Measurements from ENCODE around the gene SPHK1. TPM values are rescaled to one million over a fixed set of nuclear protein-coding genes. Genes with fewer than 3 reads are reported as not detected.

Gene SPHK1
- total RNA-seq, 1 donor from 2014 or later, result 8.5 TPM

- intact Hi-C loops (cut with DNase I), result no loop called here
- ATAC-seq, result peak; percentile 68
- H3K4me3 ChIP-seq, result peak overlapping the region; percentile 68
- no peak overlapping the region for H3K27ac ChIP-seq
- DNase-seq, result peak; percentile 90
- peak; percentile 86 for TF ChIP-seq CTCF (IDR thresholded peaks at IDR 0.05)
- H3K27me3 ChIP-seq, result no peaks in the 10 kb centered on the region
- H3K4me1 ChIP-seq, result peaks cover 33% of the 10 kb centered on the region
- H3K9me3 ChIP-seq, result no peaks in the 10 kb centered on the region
- H3K36me3 ChIP-seq, result peaks cover 6% of the 10 kb centered on the region
These were observed 1.7 kb downstream of the SPHK1 start for GRCh38 chr17:76385892-76386786.

- ATAC-seq (no peak), DNase-seq (no peak)
- H3K9me3 ChIP-seq, result no peaks in the 10 kb centered on the region
- peaks cover 32% of the 10 kb centered on the region for H3K4me1 ChIP-seq
- H3K36me3 ChIP-seq, result peaks cover 12% of the 10 kb centered on the region
- intact Hi-C loops (cut with DNase I), result no loop called here
- TF ChIP-seq CTCF (IDR thresholded peaks at IDR 0.05), result no peak
- H3K27ac ChIP-seq, result no peak overlapping the region
- H3K4me3 ChIP-seq, result no peak overlapping the region
- H3K27me3 ChIP-seq, result no peaks in the 10 kb centered on the region
These were observed 2.8 kb downstream of the SPHK1 start for GRCh38 chr17:76386966-76387765.

GRCh38 chr17:76388966-76389888, 4.8 kb downstream of the SPHK1 start:
- DNase-seq (no peak), ATAC-seq (no peak)

GRCh38 chr17:76390003-76390421, 5.6 kb downstream of the SPHK1 start:
- Histone ChIP-seq H3K27me3 (no peaks in the 10 kb centered on the region), H3K9me3 (no peaks in the 10 kb centered on the region), H3K36me3 (peaks cover 24% of the 10 kb centered on the region), H3K4me3 (no peak overlapping the region), H3K27ac (no peak overlapping the region), H3K4me1 (peaks cover 13% of the 10 kb centered on the region)
- DNase-seq (no peak), ATAC-seq (no peak)
- intact Hi-C loops (cut with DNase I), result no loop called here
- TF ChIP-seq CTCF (IDR thresholded peaks at IDR 0.05), result no peak

More at GRCh38 chr17:76388966-76389888, 4.8 kb downstream of the SPHK1 start:
- Histone ChIP-seq H3K9me3 (no peaks in the 10 kb centered on the region), H3K4me1 (peaks cover 17% of the 10 kb centered on the region), H3K4me3 (no peak overlapping the region), H3K27me3 (no peaks in the 10 kb centered on the region), H3K27ac (no peak overlapping the region), H3K36me3 (peaks cover 20% of the 10 kb centered on the region)
- TF ChIP-seq CTCF (IDR thresholded peaks at IDR 0.05), result no peak
- intact Hi-C loops (cut with DNase I), result no loop called here

- DNase-seq, result no peak
- Histone ChIP-seq H3K4me1 (peaks cover under 1% of the 10 kb centered on the region), H3K27me3 (no peaks in the 10 kb centered on the region), H3K4me3 (no peak overlapping the region), H3K36me3 (peaks cover 34% of the 10 kb centered on the region), H3K9me3 (no peaks in the 10 kb centered on the region), H3K27ac (no peak overlapping the region)
- intact Hi-C loops (cut with DNase I), result no loop called here
- no peak for TF ChIP-seq CTCF (IDR thresholded peaks at IDR 0.05)
- no peak for ATAC-seq
These were observed 6.8 kb downstream of the SPHK1 start for GRCh38 chr17:76391200-76391715.
